ENCODE data around the gene ZNF135.

DNA sequence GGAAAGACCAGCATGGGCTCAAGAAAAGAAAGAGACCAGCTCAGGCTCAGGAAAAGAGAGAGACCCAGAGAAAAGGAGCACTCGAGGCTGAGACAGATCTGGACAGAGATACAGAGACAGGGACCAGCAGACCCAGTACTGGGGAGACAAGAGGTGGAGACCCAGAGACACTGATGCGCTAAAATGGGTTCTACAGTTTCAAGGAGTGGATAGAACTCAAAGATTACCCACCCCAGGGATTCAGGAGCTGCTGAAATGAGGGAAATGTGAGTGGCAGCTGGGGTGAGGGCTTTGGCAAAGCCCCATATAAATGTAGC is 39.6 kb downstream of the ZNF135 start:
- TF ChIP-seq, protein P1, sequence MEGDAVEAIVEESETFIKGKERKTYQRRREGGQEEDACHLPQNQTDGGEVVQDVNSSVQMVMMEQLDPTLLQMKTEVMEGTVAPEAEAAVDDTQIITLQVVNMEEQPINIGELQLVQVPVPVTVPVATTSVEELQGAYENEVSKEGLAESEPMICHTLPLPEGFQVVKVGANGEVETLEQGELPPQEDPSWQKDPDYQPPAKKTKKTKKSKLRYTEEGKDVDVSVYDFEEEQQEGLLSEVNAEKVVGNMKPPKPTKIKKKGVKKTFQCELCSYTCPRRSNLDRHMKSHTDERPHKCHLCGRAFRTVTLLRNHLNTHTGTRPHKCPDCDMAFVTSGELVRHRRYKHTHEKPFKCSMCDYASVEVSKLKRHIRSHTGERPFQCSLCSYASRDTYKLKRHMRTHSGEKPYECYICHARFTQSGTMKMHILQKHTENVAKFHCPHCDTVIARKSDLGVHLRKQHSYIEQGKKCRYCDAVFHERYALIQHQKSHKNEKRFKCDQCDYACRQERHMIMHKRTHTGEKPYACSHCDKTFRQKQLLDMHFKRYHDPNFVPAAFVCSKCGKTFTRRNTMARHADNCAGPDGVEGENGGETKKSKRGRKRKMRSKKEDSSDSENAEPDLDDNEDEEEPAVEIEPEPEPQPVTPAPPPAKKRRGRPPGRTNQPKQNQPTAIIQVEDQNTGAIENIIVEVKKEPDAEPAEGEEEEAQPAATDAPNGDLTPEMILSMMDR (conservative IDR thresholded peaks at IDR 0.05) = no peak
- no peak for TF ChIP-seq ZFX (IDR thresholded peaks at IDR 0.05)
